ENCODE measurements around the gene TRPM3. TPM values are rescaled to one million over a fixed set of nuclear protein-coding genes. Genes with fewer than 3 reads are reported as not detected.

TRPM3 gene
- 0.15 TPM for total RNA-seq
- long read RNA-seq, partial matches to known transcripts = 0 of 3 reads
- long read RNA-seq, other reads (novel, unspliced or antisense) = 3 of 3 reads

GRCh38 chr9:71121275-71122021 is at the start of gene TRPM3:
Gene TRPM3, minus strand, starts transcription at chr9:71121621. Its CDS starts 267 bp downstream, at chr9:71121354.
- intact Hi-C loops (cut with DNase I) = no loop called here
- H3K4me3 ChIP-seq = no peak within 1 kb of the TSS
- no peaks in the 10 kb centered on the region for H3K4me1 ChIP-seq
- DNase-seq (no peak), ATAC-seq (no peak)
- TF ChIP-seq CTCF (IDR thresholded peaks at IDR 0.05) = no peak
- H3K9me3 ChIP-seq = no peaks in the 10 kb centered on the region
- no peaks in the 10 kb centered on the region for H3K36me3 ChIP-seq
- H3K27me3 ChIP-seq (ENCODE audit: low read depth) = no peaks in the 10 kb centered on the region
- no peak within 1 kb of the TSS for H3K27ac ChIP-seq

GRCh38 chr9:71168418-71168817 is 47.0 kb upstream of the TRPM3 start:
- H3K36me3 ChIP-seq = no peaks in the 10 kb centered on the region
- ATAC-seq (no peak), DNase-seq (no peak)
- no peak overlapping the region for H3K4me3 ChIP-seq
- H3K27me3 ChIP-seq (ENCODE audit: low read depth) = no peaks in the 10 kb centered on the region
- H3K9me3 ChIP-seq = no peaks in the 10 kb centered on the region
- intact Hi-C loops (cut with DNase I) = no loop called here
- no peak for TF ChIP-seq CTCF (IDR thresholded peaks at IDR 0.05)
- no peak overlapping the region for H3K27ac ChIP-seq
- no peaks in the 10 kb centered on the region for H3K4me1 ChIP-seq

GRCh38 chr9:71162126-71162525 is 40.7 kb upstream of the TRPM3 start:
- intact Hi-C loops (cut with DNase I) = no loop called here

GRCh38 chr9:71157731-71158130 is 36.3 kb upstream of the TRPM3 start:
- DNase-seq = no peak
- no peak overlapping the region for H3K27ac ChIP-seq
- ATAC-seq = no peak
- H3K9me3 ChIP-seq = no peaks in the 10 kb centered on the region
- intact Hi-C loops (cut with DNase I) = no loop called here
- no peaks in the 10 kb centered on the region for H3K36me3 ChIP-seq
- H3K4me1 ChIP-seq = no peaks in the 10 kb centered on the region
- no peak overlapping the region for H3K4me3 ChIP-seq
- no peak for TF ChIP-seq CTCF (IDR thresholded peaks at IDR 0.05)
- no peaks in the 10 kb centered on the region for H3K27me3 ChIP-seq (ENCODE audit: low read depth)

More at GRCh38 chr9:71162126-71162525, 40.7 kb upstream of the TRPM3 start:
- no peak overlapping the region for H3K27ac ChIP-seq
- no peak for TF ChIP-seq CTCF (IDR thresholded peaks at IDR 0.05)
- no peak overlapping the region for H3K4me3 ChIP-seq
- DNase-seq = no peak
- no peaks in the 10 kb centered on the region for H3K36me3 ChIP-seq
- no peaks in the 10 kb centered on the region for H3K9me3 ChIP-seq
- no peak for ATAC-seq
- no peaks in the 10 kb centered on the region for H3K27me3 ChIP-seq (ENCODE audit: low read depth)
- no peaks in the 10 kb centered on the region for H3K4me1 ChIP-seq

- Histone ChIP-seq H3K9me3 (no peaks in the 10 kb centered on the region), H3K4me1 (no peaks in the 10 kb centered on the region), H3K4me3 (no peak overlapping the region), H3K27ac (no peak overlapping the region), H3K36me3 (no peaks in the 10 kb centered on the region), H3K27me3 (ENCODE audit: low read depth) (no peaks in the 10 kb centered on the region)
- TF ChIP-seq CTCF (IDR thresholded peaks at IDR 0.05) = no peak
- ATAC-seq (peak; percentile 51 to 81), DNase-seq (no peak)
- intact Hi-C loops (cut with DNase I) = no loop called here
Measured at GRCh38 chr9:71147368-71147767, 25.9 kb upstream of the TRPM3 start.
